SH-SY5Y (cell line): ENCODE data around the gene MMD2.

Experiments used
- GATA2 ChIP-seq: IDR thresholded peaks from 2 replicates; pipeline ENCODE4 v1.6.1; 2011; ENCODE audit warnings: mild to moderate bottlenecking, low read depth, low read length
- GATA3 ChIP-seq: IDR thresholded peaks from 2 replicates; pipeline ENCODE4 v1.6.1; 2011; ENCODE audit warnings: low read depth, mild to moderate bottlenecking, low read length, moderate library complexity

Gene MMD2

DNA sequence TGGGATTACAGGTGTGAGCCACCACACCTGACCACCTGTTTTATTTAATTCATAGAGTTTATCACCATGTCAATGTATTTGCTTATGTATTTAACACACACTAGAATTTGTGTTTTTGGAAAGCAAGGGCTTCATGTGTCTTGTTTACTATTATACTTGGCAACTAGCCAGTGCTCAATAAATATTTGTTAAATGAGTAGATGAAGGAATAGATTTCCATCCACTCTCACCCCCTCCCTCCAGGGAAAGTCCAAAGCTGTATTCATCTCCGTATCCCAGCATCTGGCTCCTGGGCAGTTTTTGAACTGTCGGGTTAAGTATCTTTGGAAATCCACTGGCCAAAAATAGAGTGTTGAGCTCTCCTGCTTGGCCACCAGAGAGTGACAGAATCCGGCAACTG is 70.8 kb downstream of the MMD2 start:
- TF ChIP-seq GATA2 (no peak), GATA3 (no peak)

DNA sequence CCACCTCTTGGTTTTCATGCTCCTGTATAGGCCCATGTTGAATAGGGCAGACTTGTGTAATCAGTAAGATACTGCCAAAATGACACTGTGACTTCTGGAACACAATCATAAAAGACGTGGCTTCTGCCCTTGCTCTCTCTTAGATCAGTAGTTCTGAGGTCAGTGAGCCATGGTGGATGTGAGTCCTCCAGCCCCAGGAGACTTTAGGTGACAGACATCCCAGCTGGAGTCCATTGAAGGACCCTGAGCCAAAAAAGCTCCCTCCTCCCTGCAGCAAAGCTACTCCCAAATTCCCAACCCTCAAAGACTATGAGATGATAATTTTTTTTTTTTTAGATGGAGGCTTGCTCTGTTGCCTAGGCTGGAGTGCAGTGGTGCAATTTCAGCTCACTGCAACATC is 72.3 kb downstream of the MMD2 start:
- TF ChIP-seq GATA3 (no peak), GATA2 (no peak)

DNA sequence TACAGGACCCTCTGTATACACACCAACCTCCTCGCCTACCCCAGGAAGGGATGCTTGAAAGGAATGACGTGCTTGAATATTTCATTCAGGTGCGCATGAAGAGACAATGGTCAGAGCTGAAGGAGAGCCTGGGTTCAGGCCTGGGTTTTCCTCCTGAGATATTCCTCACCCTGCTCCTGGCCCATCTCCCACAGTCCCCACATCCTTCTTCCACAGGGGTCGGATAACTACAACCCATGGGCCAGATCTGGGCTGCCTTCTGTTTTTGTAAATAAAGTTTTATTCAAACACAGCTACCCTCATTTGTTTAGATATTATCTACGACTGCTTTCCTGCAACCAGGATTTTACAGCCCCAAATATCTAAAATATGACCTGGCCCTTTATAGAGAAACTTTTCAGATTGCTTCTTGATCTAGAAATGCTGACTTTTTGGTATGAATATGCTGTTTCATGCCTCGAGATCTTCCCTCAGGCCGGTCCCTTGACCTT is 73.6 kb downstream of the MMD2 start:
- TF ChIP-seq GATA2: no peak
- no peak for TF ChIP-seq GATA3

DNA sequence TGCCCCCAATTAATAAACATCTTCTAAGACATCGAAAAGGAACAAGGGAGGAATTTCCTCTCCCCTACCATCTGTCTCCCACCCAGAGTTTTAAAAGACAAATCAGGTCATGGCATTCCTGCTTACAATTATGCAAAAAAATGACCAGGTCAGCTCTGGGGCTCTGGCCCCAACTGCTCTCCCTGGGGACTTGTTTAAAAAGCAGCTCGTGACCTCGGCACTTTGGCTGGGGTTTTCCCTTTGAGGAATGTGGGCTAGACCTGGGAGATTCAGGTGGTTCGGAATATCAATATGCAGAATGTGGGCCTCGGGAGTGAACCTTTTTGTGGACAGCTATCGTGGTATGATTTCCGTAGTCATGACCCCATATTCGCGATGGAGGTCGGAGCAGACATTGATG is 74.8 kb downstream of the MMD2 start:
- no peak for TF ChIP-seq GATA3
- no peak for TF ChIP-seq GATA2

DNA sequence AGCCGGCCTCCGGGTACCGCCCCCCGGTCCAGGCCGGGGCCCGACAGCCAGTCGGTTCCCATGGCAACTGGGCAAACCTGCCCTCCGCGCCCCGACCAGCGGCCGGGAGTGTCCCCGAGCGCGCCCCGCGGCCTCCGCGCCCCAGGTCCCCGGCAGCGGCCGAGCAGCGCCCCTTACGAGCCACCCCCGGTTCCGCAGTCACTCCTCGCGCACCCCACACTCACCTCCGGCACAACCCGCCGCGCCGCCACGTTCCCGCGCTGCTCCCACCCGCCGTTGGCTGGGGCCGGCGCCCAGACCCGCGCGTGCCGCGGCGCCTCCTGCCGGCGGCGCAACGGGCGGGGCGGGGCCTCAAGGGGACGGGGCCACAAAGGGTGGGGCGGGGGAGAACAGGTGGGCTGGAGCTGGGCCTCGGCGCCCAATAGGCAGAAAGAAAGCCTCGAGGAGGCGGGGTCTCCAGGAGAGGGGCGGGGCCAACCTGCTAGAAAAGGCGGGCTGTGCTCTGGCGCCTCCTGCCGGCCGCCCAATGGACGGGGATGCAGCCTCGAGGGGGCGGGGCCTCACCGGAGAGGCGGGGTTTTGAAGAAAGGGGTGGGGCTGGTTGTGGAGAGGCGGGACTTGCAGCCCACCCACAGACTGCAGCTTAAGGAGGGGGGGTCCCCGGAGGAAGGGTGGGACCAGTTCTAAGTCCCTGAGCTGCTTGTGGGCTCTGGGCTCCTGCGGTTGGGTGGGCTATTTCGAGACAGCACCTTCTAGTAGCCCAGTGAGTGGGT is 75.4 kb downstream of the MMD2 start, which contains the start of gene RADIL:
Gene RADIL, minus strand, starts transcription at position 345 of the 773 bp plus-strand sequence. CDS start 5,577 bp downstream, outside the sequence.
- TF ChIP-seq GATA3 (no peak), GATA2 (no peak; the same call in 1 of the 2 replicates)

DNA sequence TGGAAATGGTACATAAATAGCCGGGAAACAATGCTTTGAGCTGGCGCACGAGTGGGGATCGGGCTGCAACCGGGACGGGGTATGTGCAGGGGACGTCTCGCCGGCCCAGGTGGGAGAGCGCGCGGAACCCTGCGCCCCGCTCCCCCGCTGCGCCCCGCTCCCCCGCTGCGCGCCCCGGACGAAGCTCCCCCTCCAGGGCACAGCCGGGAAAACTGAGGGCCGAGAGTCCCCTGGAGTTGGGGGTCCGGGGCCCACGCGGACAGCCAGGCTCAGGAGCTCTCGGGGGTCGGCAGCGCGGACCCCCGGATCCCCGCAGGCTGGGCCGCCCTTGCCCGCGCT is 76.0 kb downstream of the MMD2 start:
- TF ChIP-seq GATA2: no peak
- TF ChIP-seq GATA3: no peak

DNA sequence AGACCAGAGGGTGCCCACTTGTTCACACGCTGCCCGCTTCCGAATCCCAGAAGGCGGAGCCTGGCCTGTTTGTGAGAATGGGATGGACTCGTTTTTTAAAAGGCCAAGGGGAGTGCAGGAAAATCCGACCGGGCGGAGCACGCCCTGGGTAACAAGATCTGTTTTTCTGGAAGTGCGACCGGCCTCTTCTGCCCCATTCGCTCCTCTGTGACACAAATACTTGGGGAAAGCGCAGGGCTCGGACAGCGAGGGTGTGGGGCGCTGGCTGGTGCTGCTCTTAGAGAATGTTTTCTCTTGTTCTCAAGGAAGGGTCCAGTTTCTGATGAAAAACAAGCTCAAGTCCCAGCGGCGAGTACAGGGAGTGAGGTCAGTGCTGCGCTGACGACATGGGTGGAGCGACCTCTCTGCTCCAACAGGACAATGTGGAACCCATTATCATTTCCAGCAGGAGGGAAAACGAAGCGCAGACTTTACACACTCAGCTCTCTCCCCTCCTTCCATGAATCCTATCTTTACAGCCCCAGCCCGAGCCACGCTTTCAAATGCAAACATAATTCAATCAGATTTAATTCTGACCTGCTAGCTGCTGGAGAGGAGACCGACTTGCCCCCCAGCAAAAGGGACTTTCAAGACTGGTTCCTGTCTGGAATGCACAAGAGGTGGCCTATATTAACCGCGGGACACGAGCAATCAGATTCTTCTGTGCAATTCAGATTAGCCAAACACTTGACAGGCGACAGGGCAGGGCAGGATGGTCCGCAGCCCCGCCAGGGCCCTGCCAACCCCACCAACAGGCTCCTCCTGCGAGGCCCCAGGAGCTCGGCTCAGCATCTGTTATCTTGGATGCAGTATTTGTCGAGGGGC is 76.6 kb downstream of the MMD2 start:
- TF ChIP-seq GATA3 (no peak), GATA2 (peak; percentile 63)

DNA sequence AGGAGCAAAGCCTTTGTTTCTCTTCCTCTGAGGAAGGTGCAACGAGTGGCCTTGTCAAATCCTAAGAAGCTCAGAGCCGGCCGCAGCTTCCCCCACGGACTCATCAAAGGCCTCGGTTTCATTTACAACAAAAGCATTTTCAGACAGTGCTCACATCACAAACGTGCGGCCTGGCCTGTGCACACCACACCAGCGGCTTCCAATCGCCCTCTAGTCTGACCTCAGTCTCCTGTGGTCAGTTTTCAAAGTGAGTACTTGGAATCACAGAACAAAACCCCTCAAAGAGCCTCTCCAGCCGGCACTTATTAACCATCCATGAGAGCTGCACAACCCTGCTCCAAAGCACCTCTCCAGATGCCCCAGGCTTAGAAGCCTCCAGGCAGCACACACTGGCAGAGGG is 78.8 kb downstream of the MMD2 start:
- TF ChIP-seq GATA2 (no peak), GATA3 (no peak)

DNA sequence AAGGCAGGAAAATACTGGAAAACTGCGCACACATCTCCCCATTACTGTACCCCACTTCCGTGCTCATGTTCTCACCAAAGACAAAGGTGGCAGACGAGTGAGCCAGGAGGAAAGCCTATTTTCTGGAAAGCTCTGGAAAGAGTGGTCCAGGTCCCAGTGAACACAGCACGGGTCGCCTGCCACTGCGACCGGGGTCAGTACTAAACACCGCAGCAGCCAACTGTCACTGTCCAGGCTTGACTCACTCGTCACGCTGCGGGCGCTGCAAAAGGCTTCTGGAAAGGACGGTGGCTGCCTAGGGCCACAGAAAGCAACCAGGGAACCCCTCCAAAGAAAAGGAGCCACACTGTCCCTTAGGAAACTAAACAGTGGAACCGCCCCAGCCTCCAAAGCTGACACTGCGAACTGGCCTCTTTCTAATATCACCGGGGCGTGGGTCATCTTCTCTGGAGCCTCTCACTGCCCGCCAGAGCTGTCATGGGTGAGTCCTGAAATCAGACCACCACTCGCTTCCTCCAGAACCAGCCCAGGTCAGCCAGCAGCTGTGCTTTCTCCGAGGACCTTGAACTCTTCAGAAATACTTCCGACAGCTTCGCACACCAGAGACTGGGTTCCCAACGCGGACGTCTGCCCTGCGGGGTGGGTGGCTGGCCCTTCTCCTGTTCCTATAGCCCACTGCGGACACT is 79.4 kb downstream of the MMD2 start:
- no peak; the same call in 1 of the 2 replicates for TF ChIP-seq GATA2
- TF ChIP-seq GATA3: no peak

DNA sequence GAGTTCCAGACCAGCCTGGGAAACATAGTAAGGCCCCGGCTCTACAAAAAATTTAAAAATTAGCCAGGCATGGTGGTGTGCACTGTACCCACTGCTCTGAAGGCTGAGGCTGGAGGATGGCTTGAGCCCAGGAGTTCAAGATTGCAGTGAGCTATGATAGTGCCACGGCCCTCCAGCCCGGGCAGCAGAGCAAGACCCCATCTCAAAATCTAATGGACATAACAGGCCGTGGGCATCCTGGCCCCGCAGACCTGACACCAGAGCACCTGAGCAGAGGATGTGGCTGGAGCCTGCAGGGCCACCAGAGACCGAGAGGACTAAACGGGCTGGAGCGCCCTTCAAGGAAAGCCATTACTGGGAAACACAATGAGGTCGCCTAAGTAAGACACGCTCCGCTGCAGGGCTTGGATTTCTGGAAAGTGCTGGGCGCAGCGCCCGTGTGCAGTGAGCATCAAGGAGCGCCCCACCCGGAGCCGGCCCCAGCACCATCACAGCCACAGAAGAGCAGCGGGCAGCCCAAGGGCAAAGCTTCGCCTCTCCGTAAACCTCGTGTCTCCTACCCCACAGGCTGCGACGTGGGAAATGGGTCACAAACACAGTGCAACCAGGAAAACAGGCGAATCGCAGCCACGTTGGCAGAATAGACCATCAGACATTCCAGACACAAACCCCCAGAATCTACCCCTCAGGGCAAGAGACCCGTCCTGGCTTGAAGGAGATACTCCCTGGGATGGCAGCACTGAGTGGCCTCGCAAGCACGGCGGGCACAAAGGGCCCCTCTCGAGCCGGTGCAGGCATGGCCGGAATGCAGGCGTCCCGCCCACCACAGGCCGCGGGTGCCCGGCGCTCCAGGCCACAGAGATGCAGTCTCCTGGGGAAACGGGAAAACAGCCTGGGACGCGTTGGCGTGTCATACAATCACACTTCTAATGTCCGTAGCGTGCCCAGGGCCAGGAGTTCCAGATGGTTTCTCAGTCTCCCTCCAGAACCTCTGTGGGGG is 80.4 kb downstream of the MMD2 start:
- TF ChIP-seq GATA2 (no peak), GATA3 (no peak)

DNA sequence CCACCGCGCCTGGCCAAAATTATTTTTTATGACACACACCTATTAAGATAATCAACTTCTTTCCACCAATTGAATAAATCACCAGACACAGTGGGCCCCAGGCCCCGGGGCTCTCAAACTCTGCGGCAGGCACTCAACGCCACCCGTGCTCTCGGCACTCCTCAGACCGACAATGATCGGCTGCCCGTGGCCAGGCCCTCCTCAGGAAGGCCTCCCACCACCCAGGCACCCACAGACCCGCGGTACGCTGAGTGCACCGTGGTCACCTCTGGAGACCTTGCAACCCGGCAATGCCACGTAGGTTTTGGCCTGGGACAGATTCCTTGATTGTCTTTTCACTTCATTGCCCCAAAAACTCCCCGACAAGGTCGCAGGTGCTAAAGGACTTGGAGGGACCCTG is 82.4 kb downstream of the MMD2 start:
- TF ChIP-seq GATA3 (no peak), GATA2 (no peak)

DNA sequence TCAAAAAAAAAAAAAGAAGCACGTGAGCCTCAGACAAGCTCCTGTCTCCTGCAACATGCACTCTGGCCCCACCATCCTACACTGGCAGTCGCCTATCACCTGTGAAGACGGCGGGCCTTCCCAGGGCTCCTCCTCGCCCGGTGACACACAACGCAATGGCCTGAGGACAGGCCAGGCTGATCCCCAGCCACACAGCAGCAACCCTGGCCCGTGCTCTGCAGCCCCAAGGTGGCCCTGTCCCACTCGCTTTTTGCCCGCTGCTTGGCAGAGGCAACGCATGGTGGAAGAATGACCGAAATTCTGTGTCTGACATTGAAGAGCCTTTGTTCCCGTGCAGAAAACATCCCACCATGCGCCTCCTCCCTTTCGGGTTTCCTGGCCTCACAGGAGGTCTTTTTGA is 83.6 kb downstream of the MMD2 start:
- TF ChIP-seq GATA2 (no peak), GATA3 (no peak)
